Thymus (tissue), 11 donors: ENCODE results near the gene FBN2. TPM values are rescaled to one million over a fixed set of nuclear protein-coding genes. Genes with fewer than 3 reads are reported as not detected.

Experiments
- DNase-seq, 9 donors: peaks; one replicate each; pipeline ENCODE4 v3.0.0-alpha.2; 2013; ENCODE audit warnings: low spot score in 9 of 9, low read depth in 6 of 9, missing footprints in 1 of 9
- H3K27ac ChIP-seq, 2 donors: one replicate each; pipeline ENCODE4 v1.5.1; 2013; ENCODE audit warnings: control low read depth in 1 of 2, low read depth in 1 of 2, low read length in 1 of 2, mild to moderate bottlenecking in 1 of 2, moderate library complexity in 1 of 2
- H3K27me3 ChIP-seq, 2 donors: one replicate each; pipeline ENCODE4 v1.5.1; 2013; ENCODE audit warnings: low read length in 1 of 2; ENCODE audit not compliant: control insufficient read depth in 2 of 2, insufficient read depth in 1 of 2
- H3K36me3 ChIP-seq, 2 donors: one replicate each; pipeline ENCODE4 v1.5.1; 2013; ENCODE audit warnings: low read length in 1 of 2, mild to moderate bottlenecking in 1 of 2, moderate library complexity in 1 of 2; ENCODE audit not compliant: control insufficient read depth in 2 of 2, insufficient read depth in 2 of 2
- H3K4me1 ChIP-seq, 2 donors: one replicate each; pipeline ENCODE4 v1.5.1; 2013; ENCODE audit warnings: low read length in 2 of 2; ENCODE audit not compliant: control insufficient read depth in 2 of 2, insufficient read depth in 2 of 2
- H3K4me3 ChIP-seq, 2 donors: one replicate each; pipeline ENCODE4 v1.5.1; 2013; ENCODE audit warnings: low read length in 2 of 2, control low read depth in 1 of 2, mild to moderate bottlenecking in 1 of 2
- H3K9me3 ChIP-seq, 2 donors: one replicate each; pipeline ENCODE4 v1.5.1; 2013; ENCODE audit warnings: low read length in 1 of 2, mild to moderate bottlenecking in 1 of 2; ENCODE audit not compliant: control insufficient read depth in 2 of 2, insufficient read depth in 1 of 2
- WGBS: extraction: QIAGEN DNeasy Blood & Tissue Kit; methylation state at CpG from one replicate; pipeline ENCODE4 v1.1.7; 2013; 5-methylcytosine and 5-hydroxymethylcytosine counted together
- polyA plus RNA-seq: library from polyadenylated mRNA; stranded (reverse); fragments of 200-250 nt; gene quantifications from one replicate; pipeline ENCODE4 v1.2.3, GENCODE V29; 2013
- total RNA-seq: library from RNA; stranded (reverse); fragments of 120-200 nt; gene quantifications from one replicate; pipeline ENCODE4 v1.2.4, GENCODE V29; 2013
- donor health status: healthy.

Gene FBN2
- total and polyA plus RNA-seq, 2 donors = 0.23 to 5.5 TPM

GRCh38 chr5:128284236-128284635 is 253.8 kb downstream of the FBN2 start:
- Histone ChIP-seq H3K9me3 (no peaks in the 10 kb centered on the region), H3K4me3 (no peak overlapping the region), H3K36me3 (no peaks in the 10 kb centered on the region), H3K27ac (no peak overlapping the region), H3K27me3 (no peaks in the 10 kb centered on the region), H3K4me1 (no peaks in the 10 kb centered on the region)
- DNase-seq = no peak
- WGBS = 94% methylated on average over 2 of the region's 2 CpGs

GRCh38 chr5:128279345-128279744 is 258.7 kb downstream of the FBN2 start:
- Histone ChIP-seq H3K27me3 (no peaks in the 10 kb centered on the region), H3K27ac (no peak overlapping the region), H3K36me3 (no peaks in the 10 kb centered on the region), H3K4me1 (no peaks in the 10 kb centered on the region), H3K9me3 (no peaks in the 10 kb centered on the region), H3K4me3 (no peak overlapping the region)
- no peak for DNase-seq
- WGBS = 93% methylated on average over 2 of the region's 2 CpGs

GRCh38 chr5:128276537-128277216 is 261.4 kb downstream of the FBN2 start:
- DNase-seq = no peak
- Histone ChIP-seq H3K27me3 (no peaks in the 10 kb centered on the region), H3K36me3 (no peaks in the 10 kb centered on the region), H3K9me3 (no peaks in the 10 kb centered on the region), H3K27ac (no peak overlapping the region), H3K4me1 (no peaks in the 10 kb centered on the region), H3K4me3 (no peak overlapping the region)
- 93% methylated on average over 6 of the region's 6 CpGs for WGBS

GRCh38 chr5:128274441-128274840 is 263.6 kb downstream of the FBN2 start:
- no peak overlapping the region for H3K27ac ChIP-seq
- no peaks in the 10 kb centered on the region for H3K9me3 ChIP-seq
- 82% methylated on average over 2 of the region's 2 CpGs for WGBS
- no peak overlapping the region for H3K4me3 ChIP-seq
- no peaks in the 10 kb centered on the region for H3K36me3 ChIP-seq
- no peak for DNase-seq
- H3K4me1 ChIP-seq = no peaks in the 10 kb centered on the region
- no peaks in the 10 kb centered on the region for H3K27me3 ChIP-seq

- no peaks in the 10 kb centered on the region for H3K27me3 ChIP-seq
- DNase-seq = no peak
- no peak overlapping the region for H3K27ac ChIP-seq
- H3K36me3 ChIP-seq = no peaks in the 10 kb centered on the region
- H3K4me1 ChIP-seq = no peaks in the 10 kb centered on the region
- no peaks in the 10 kb centered on the region for H3K9me3 ChIP-seq
- 82% methylated on average over 5 of the region's 5 CpGs for WGBS
- no peak overlapping the region for H3K4me3 ChIP-seq
These were observed 264.3 kb downstream of the FBN2 start for GRCh38 chr5:128273736-128274135.

GRCh38 chr5:128271859-128272464 is 266.1 kb downstream of the FBN2 start:
- Histone ChIP-seq H3K27me3 (no peaks in the 10 kb centered on the region), H3K36me3 (no peaks in the 10 kb centered on the region), H3K4me3 (no peak overlapping the region), H3K4me1 (no peaks in the 10 kb centered on the region), H3K9me3 (no peaks in the 10 kb centered on the region), H3K27ac (no peak overlapping the region)
- 90% methylated on average over 6 of the region's 6 CpGs for WGBS
- no peak for DNase-seq

- no peaks in the 10 kb centered on the region for H3K9me3 ChIP-seq
- H3K4me3 ChIP-seq = no peak overlapping the region
- H3K4me1 ChIP-seq = no peaks in the 10 kb centered on the region
- DNase-seq = no peak
- no peaks in the 10 kb centered on the region for H3K27me3 ChIP-seq
- no peaks in the 10 kb centered on the region for H3K36me3 ChIP-seq
- 95% methylated on average over 3 of the region's 3 CpGs for WGBS
- no peak overlapping the region for H3K27ac ChIP-seq
These were observed 267.0 kb downstream of the FBN2 start for GRCh38 chr5:128271071-128271470.

- no peaks in the 10 kb centered on the region for H3K4me1 ChIP-seq
- H3K36me3 ChIP-seq = no peaks in the 10 kb centered on the region
- no peaks in the 10 kb centered on the region for H3K9me3 ChIP-seq
- no peak overlapping the region for H3K27ac ChIP-seq
- DNase-seq = no peak
- H3K27me3 ChIP-seq = no peaks in the 10 kb centered on the region
- no peak overlapping the region for H3K4me3 ChIP-seq
- 94% methylated on average over 3 of the region's 3 CpGs for WGBS
These were observed 273.3 kb downstream of the FBN2 start for GRCh38 chr5:128264564-128265360.

GRCh38 chr5:128263357-128263756 is 274.7 kb downstream of the FBN2 start:
- H3K4me3 ChIP-seq = no peak overlapping the region
- H3K9me3 ChIP-seq = no peaks in the 10 kb centered on the region
- DNase-seq = no peak
- H3K27ac ChIP-seq = no peak overlapping the region
- 92% methylated on average over 12 of the region's 12 CpGs for WGBS
- H3K36me3 ChIP-seq = no peaks in the 10 kb centered on the region
- no peaks in the 10 kb centered on the region for H3K27me3 ChIP-seq
- peaks cover 0 to 3% of the 10 kb centered on the region in 2 donors for H3K4me1 ChIP-seq
